HEK293T (cell line): ENCODE data around the gene NKX1-1.

Experiments used
- BHLHE40 ChIP-seq: fragments of 450-650 bp; IDR thresholded peaks from 2 replicates; pipeline ENCODE4 v1.6.1; 2016; ENCODE audit warnings: mild to moderate bottlenecking, moderate library complexity, borderline replicate concordance
- CTBP1 ChIP-seq: fragments of 450-650 bp; IDR thresholded peaks from 2 replicates; pipeline ENCODE4 v1.6.1; 2016; ENCODE audit warnings: borderline replicate concordance
- ELF4 ChIP-seq: fragments of 450-650 bp; IDR thresholded peaks from 2 replicates; pipeline ENCODE4 v1.6.1; 2017; ENCODE audit warnings: antibody characterized with exemption
- FOXA1 ChIP-seq: fragments of 450-650 bp; IDR thresholded peaks from 2 replicates; pipeline ENCODE4 v1.6.1; 2016; ENCODE audit warnings: mild to moderate bottlenecking
- FOXM1 ChIP-seq: fragments of 450-650 bp; IDR thresholded peaks from 2 replicates; pipeline ENCODE4 v1.6.1; 2017; ENCODE audit warnings: mild to moderate bottlenecking, borderline replicate concordance
- SP1 ChIP-seq: fragments of 450-650 bp; IDR thresholded peaks from 2 replicates; pipeline ENCODE4 v1.6.1; 2017
- SUZ12 ChIP-seq: fragments of 450-650 bp; IDR thresholded peaks from 2 replicates; pipeline ENCODE4 v1.6.1; 2016; ENCODE audit warnings: mild to moderate bottlenecking
- TARDBP ChIP-seq: fragments of 450-650 bp; IDR thresholded peaks from 2 replicates; pipeline ENCODE4 v1.6.1; 2016
- TF ChIP-seq, protein P1 (sequence below): fragments of 450-650 bp; IDR thresholded peaks from 2 replicates; pipeline ENCODE4 v1.6.1; 2016

DNA sequence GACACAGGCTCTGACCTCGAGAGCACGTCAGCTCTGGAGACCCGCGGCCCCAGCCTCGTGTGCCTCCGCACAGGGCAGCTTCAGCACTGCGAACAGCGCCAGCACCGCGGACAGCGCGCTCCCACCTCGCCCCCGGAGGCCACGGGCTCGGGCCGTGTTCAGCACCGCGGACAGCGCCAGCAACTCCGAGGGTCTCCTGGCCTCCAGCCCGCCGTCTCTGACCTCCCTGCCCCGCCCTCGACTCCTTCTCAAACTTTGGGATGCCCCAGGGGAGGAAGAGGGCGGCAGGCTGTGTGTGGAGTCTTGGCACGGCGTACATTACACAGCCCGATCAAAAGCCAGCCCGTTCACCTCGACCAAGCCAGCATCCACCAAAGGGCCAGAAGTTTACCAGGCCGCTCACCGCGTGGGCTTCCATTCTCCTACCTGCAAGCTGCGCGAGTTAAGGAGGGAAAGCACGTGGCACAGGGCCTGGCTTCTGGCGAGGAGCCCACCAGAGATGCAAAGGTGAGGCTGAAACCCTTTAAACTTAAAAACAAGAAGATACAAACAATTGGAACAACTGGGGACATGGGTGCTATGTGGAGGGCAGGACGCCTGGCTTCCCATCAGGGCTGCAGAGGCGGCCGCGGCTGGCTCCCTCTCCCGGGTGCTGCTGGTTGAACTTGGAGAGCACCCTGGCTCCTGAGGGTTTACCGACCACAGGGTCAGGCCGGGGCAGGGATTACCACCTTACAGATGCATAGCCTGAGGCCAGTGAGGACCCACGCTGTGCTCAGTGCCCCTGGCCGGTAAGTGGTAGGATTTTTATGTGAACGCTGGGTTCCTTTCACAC lies 4.5 kb upstream of the NKX1-1 start:
- TF ChIP-seq FOXA1 (no peak), CTBP1 (no peak), FOXM1 (no peak), ELF4 (no peak), SP1 (no peak), SUZ12 (no peak), TARDBP (no peak), BHLHE40 (no peak)
- TF ChIP-seq, protein P1, sequence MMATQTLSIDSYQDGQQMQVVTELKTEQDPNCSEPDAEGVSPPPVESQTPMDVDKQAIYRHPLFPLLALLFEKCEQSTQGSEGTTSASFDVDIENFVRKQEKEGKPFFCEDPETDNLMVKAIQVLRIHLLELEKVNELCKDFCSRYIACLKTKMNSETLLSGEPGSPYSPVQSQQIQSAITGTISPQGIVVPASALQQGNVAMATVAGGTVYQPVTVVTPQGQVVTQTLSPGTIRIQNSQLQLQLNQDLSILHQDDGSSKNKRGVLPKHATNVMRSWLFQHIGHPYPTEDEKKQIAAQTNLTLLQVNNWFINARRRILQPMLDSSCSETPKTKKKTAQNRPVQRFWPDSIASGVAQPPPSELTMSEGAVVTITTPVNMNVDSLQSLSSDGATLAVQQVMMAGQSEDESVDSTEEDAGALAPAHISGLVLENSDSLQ: no peak
